Calu3 (cell line): ENCODE measurements around the gene CDK5RAP2. TPM values are rescaled to one million over a fixed set of nuclear protein-coding genes. Genes with fewer than 3 reads are reported as not detected.

ENCODE experiments used
- BruUV-seq: library from RNA; stranded (reverse); fragments of 400-500 nt; replicated peaks from 2 replicates; lab custom pipeline; 2021; lab: Mats Ljungman, UMichigan
- CTCF ChIA-PET: fragments of 300-600 bp; sonication (Branson Sonifier 250); formaldehyde crosslinking; loops from one replicate; lab custom pipeline; 2022; ENCODE audit warnings: antibody characterized with exemption; lab: Charles Lee
- DNase-seq: peaks from one replicate; pipeline ENCODE4 v3.0.0; 2022
- H3K27ac Mint-ChIP-seq: one replicate; pipeline ENCODE4 v1.8.0; 2022; ENCODE audit warnings: mixed read lengths; ENCODE audit not compliant: unreplicated experiment
- H3K27me3 Mint-ChIP-seq: one replicate; pipeline ENCODE4 v1.8.0; 2022; ENCODE audit warnings: mixed read lengths; ENCODE audit not compliant: unreplicated experiment
- H3K36me3 Mint-ChIP-seq: one replicate; pipeline ENCODE4 v1.8.0; 2022; ENCODE audit warnings: mild to moderate bottlenecking, moderate library complexity, mixed read lengths; ENCODE audit not compliant: insufficient read depth, unreplicated experiment
- H3K4me1 Mint-ChIP-seq: one replicate; pipeline ENCODE4 v1.8.0; 2022; ENCODE audit warnings: mild to moderate bottlenecking, low read depth, mixed read lengths; ENCODE audit not compliant: unreplicated experiment
- H3K4me3 Mint-ChIP-seq: one replicate; pipeline ENCODE4 v1.8.0; 2022; ENCODE audit warnings: mild to moderate bottlenecking, low read depth, moderate library complexity, mixed read lengths; ENCODE audit not compliant: unreplicated experiment
- H3K9me3 Mint-ChIP-seq: one replicate; pipeline ENCODE4 v1.8.0; 2022; ENCODE audit warnings: low read depth, mixed read lengths; ENCODE audit not compliant: unreplicated experiment
- intact Hi-C: fragments of 100-400 bp; cut with micrococcal nuclease; formaldehyde crosslinking; loops from one replicate; pipeline ENCODE4 v1.10.0; 2022; ENCODE audit not compliant: unreplicated experiment
- total RNA-seq: library from RNA; stranded (reverse); gene quantifications from 2 replicates; pipeline ENCODE4 v1.2.3, GENCODE V29; 2022
- TF ChIP-seq, protein P1 (sequence below): fragments of 200-600 bp; IDR thresholded peaks from one replicate; pipeline ENCODE4 v1.8.0; 2022; ENCODE audit warnings: antibody characterized with exemption; ENCODE audit not compliant: unreplicated experiment

Gene CDK5RAP2
- total RNA-seq, 1 experiment from 2014 or later, result 40.7 TPM

DNA sequence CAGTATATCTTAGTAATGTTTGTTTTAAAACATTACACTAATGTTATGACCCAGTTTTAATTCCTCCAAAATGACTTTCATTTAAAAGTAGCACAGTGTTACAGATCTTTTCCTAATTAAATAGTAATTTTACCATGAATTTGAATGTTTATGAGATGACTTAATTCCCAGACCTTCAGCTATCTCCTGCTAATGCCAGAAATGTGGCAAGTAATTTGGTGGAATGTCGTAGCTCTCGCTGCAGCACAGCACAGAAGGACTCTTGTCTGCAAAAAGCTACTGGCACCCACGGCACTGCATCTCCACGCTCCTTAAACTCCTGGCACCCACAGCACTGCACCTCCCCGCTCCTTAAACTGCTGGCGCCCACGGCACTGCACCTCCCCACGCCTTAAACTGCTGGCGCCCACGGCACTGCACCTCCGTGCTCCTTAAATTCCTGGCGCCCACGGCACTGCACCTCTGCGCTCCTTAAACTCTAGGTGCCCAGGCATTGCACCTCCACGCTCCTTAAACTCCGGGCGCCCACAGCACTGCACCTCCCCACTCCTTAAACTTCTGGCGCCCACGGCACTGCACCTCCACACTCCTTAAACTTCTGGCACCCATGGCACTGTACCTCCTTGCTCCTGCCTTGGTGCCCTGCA, 163.1 kb downstream of the CDK5RAP2 start:
- Mint-ChIP-seq H3K27ac (no peak overlapping the region), H3K4me1 (no peaks in the 10 kb centered on the region), H3K9me3 (no peaks in the 10 kb centered on the region), H3K27me3 (no peaks in the 10 kb centered on the region), H3K36me3 (peaks cover 1% of the 10 kb centered on the region), H3K4me3 (no peak overlapping the region)
- DNase-seq, result no peak
- intact Hi-C loops, result no loop called here
- TF ChIP-seq, protein P1, sequence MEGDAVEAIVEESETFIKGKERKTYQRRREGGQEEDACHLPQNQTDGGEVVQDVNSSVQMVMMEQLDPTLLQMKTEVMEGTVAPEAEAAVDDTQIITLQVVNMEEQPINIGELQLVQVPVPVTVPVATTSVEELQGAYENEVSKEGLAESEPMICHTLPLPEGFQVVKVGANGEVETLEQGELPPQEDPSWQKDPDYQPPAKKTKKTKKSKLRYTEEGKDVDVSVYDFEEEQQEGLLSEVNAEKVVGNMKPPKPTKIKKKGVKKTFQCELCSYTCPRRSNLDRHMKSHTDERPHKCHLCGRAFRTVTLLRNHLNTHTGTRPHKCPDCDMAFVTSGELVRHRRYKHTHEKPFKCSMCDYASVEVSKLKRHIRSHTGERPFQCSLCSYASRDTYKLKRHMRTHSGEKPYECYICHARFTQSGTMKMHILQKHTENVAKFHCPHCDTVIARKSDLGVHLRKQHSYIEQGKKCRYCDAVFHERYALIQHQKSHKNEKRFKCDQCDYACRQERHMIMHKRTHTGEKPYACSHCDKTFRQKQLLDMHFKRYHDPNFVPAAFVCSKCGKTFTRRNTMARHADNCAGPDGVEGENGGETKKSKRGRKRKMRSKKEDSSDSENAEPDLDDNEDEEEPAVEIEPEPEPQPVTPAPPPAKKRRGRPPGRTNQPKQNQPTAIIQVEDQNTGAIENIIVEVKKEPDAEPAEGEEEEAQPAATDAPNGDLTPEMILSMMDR, result no peak
- BruUV-seq, result no TSS peak
- CTCF ChIA-PET, result no interaction called here

DNA sequence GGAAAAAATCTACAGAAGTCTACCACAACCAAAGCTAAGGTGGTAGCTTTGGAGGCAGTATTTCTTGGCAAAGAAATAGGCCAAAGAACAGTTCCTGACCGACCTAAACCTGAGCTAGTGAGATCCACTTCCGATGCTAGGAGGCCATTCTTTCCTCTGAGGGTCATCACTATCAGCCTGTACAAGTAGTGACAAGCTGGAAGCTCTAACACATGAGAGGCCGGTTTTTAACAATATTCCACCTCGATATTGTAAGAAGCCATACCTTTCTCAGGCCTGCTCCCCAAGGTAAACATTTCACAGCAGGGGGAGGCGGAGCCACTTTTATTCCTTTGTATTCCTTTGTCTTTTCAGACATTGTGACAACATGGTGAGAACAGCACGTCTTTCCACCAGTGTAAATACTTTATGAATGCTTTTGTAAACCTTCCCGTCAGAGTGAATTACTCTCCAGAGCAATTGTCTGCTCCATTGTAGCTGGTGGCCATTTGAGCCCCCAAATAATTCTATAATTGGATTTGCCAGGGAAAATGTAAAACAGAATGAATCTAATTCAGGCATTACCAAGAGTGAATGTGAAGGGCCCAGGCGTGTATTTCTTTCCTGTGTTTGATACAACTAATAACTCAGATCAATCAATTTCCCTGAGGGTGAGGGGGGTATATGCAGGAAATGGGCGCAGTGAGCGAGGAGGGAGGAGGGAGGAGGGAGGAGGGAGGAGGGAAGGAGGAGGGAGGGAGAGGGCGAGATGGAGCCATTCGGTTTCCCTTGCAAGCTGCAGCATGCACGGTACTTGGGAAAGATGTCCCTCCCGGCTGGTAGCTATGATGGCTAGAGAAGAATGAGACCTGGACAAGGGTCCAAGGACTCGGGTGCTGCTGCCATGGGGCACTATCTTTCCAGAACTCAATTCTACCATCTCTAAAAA, 166.6 kb downstream of the CDK5RAP2 start:
- BruUV-seq, result no TSS peak

DNA sequence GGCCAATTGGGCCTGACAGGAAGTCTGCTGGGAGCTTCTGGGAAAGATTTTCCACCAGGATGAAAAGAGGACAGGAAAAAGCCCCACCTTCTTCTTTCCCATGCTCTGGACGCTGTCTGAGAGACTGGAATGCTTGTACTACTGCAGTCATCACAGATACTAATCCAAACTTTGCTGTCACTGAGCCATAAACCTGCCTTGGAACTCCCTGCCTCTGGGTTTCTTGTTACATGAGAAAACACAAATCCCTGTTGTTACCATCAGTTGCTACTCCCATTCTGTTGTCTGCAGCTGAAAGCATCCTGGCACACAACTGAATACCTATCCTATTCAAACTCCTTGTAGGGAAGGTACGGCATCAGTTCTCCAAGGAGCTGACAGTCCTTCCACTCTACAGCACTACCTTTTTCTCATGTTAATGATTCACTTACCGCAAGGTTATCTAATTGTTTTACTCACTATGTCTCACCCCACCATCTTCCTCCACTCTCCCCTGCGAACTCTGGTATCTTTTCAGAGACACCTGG, 167.5 kb downstream of the CDK5RAP2 start:
- H3K36me3 Mint-ChIP-seq, result peaks cover 10% of the 10 kb centered on the region
- H3K27me3 Mint-ChIP-seq, result no peaks in the 10 kb centered on the region
- H3K9me3 Mint-ChIP-seq, result no peaks in the 10 kb centered on the region
- intact Hi-C loops, result no loop called here
- TF ChIP-seq, protein P1, result no peak
- H3K27ac Mint-ChIP-seq, result no peak overlapping the region
- DNase-seq, result no peak
- H3K4me1 Mint-ChIP-seq, result no peaks in the 10 kb centered on the region
- BruUV-seq, result no TSS peak
- H3K4me3 Mint-ChIP-seq, result no peak overlapping the region
- CTCF ChIA-PET, result no interaction called here

More for the DNA sequence above, 166.6 kb downstream of the CDK5RAP2 start:
- Mint-ChIP-seq H3K36me3 (peaks cover 10% of the 10 kb centered on the region), H3K9me3 (no peaks in the 10 kb centered on the region), H3K27me3 (no peaks in the 10 kb centered on the region), H3K27ac (no peak overlapping the region), H3K4me1 (no peaks in the 10 kb centered on the region), H3K4me3 (no peak overlapping the region)
- intact Hi-C loops, result no loop called here
- DNase-seq, result no peak
- TF ChIP-seq, protein P1, result no peak
- CTCF ChIA-PET, result no interaction called here

DNA sequence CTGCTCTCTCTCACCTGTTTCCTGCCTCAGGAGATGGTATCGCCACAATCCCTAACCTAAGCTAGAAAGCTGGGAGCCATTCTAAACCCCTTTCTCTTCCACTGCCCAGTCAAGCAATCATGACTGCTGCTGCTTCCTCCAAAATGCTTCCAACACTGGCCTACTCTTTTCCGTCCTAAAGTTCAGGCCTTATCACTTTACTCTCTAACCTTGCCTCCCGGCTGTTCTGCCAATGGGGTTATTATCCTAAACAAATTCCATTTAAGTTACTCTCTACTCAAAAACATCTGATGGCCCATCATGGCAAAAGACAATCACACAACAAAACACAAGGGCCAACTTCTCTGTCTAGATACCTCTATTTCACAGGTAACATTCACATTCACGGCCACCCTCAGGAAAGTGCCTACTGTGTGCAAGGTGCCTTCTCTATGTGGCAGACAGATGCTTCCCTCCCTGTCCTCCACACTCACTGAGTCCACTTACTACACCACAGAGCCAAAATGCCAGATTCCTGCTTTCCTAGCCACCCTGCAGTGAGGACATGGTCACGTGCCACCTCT, 168.0 kb downstream of the CDK5RAP2 start:
- peaks cover 10% of the 10 kb centered on the region for H3K36me3 Mint-ChIP-seq
- no TSS peak for BruUV-seq
- TF ChIP-seq, protein P1, result no peak
- DNase-seq, result no peak
- no peaks in the 10 kb centered on the region for H3K27me3 Mint-ChIP-seq
- H3K4me3 Mint-ChIP-seq, result no peak overlapping the region
- intact Hi-C loops, result no loop called here
- no peak overlapping the region for H3K27ac Mint-ChIP-seq
- no peaks in the 10 kb centered on the region for H3K4me1 Mint-ChIP-seq
- CTCF ChIA-PET, result no interaction called here
- no peaks in the 10 kb centered on the region for H3K9me3 Mint-ChIP-seq
